ENCODE data around the gene SPTB. TPM values are rescaled to one million over a fixed set of nuclear protein-coding genes. Genes with fewer than 3 reads are reported as not detected.

The SPTB gene
- total RNA-seq, 1 donor from 2014 or later: 0.10 TPM

GRCh38 chr14:64789696-64790095 lies 90.0 kb downstream of the SPTB start:
- no peak for DNase-seq (ENCODE audit: low read depth)

DNA sequence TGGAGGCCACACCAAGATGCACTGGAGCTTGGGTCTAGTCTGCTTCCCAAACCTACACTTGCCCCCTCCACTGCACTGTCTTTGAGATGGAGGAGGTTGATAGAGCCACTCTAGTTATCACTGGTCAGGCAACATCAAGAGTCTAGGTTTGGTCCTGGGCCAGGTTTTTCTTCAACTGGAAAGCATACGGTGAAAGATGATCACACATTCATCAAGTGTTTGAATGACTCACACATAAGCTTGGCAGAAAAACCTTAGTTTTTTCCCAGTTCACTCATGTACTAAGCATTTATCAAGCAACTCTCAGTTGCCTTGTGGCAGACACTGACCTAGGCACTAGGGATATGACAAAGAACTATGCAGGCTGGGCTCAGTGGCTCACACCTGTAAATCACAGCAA lies 91.0 kb downstream of the SPTB start:
- peak; percentile 91 for DNase-seq (ENCODE audit: low read depth)

DNA sequence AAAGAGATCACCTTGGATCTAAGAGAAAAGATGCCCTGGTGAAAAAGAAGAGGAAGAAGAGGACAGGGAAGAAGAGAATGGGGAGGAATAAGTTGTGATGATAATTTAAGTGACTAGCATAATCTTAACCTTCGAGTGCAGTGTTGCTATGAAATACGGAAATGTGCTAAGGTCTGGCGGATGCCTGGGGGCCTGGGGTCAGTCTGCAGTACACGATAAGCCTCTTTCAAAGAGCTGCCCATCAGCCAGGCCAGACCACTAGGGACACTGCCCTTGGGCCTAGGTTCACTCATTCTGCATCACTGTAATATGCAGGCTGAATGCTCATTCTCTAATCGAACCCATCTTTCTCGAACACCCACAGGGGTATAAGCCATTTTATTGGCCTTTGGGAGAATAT lies 92.1 kb downstream of the SPTB start:
- DNase-seq (ENCODE audit: low read depth): no peak

DNA sequence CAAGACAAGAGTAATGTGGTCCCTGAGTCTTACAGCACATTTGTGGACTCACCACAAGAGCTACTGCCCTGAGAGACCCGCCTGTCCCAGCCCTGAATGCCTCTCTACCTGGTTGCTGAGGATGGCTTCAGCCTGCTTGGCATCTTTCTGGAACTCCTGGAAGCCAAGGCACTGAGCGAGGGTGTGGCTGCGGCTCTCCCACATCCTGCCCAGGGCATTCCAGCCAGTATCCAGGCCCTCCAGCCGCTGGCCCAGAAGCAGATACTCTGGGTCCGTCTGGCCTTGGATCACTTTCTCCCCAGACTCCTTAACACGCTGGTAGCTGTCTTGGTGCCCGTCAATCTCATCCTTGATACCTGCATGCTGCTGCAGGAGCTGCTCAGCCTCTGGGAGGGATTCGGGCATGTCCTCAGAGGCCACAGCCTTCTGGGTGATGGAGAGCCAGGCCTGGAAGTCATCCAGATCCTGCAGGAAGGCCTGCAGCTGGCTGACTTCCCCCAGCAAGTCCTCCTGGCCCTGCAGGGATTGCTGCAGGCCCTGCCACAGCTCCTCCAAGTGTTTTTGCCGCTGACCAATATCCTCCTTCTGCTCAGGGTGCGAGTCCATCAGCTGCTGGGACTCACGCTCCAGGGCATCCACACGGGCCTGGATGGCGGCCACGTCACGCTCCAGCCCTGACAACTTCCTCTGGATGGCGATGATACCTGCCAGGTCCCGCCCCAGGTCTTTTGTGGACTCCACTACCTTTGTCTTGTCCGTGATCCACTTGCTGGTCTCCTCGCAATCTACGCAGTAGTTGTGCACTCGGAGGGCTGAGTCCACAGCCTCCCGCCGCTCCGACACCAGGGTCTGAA lies 93.2 kb downstream of the SPTB start:
- DNase-seq (ENCODE audit: low read depth): no peak

- no peak for DNase-seq (ENCODE audit: low read depth)
Observed at GRCh38 chr14:64784006-64784405, 95.7 kb downstream of the SPTB start.

- DNase-seq (ENCODE audit: low read depth): no peak
Observed at GRCh38 chr14:64782196-64782595, 97.5 kb downstream of the SPTB start.

GRCh38 chr14:64779472-64779871 lies 100.2 kb downstream of the SPTB start:
- no peak for DNase-seq (ENCODE audit: low read depth)

DNA sequence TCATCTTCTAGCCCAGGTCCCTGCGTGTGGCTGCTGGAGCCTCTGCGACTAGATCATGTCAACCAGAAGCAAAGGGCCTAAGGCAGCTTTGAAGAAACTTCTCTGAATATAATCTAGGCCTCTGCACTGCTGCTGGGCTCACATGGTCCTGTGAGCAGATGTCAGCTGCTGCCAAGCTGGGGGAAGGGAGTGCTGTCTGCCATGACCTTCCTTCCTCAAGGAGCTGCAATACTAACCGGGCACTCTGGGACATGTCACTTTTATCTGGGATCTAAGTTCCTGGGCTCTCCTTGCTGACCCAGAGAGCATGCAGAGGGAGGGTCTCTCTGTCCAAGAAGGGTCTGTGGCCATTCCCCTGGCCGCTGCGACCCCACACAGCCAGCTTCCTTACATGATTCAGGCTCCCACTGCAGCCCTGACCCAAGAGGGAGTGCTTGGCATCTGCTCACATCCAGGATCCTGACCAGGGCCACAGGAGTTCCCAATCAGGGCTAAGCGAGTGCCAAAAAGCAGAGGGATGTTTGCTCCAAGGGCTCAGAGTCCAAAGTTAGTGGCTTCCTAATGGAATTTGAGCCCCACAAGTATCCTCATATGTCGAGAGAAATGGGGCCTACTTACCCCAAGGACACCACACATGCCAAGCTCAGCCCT lies 101.5 kb downstream of the SPTB start:
- peak; percentile 20 for DNase-seq (ENCODE audit: low read depth)

GRCh38 chr14:64777461-64777860 lies 102.2 kb downstream of the SPTB start:
- no peak for DNase-seq (ENCODE audit: low read depth)

GRCh38 chr14:64775081-64775777 lies 104.5 kb downstream of the SPTB start:
- no peak for DNase-seq (ENCODE audit: low read depth)

- no peak for DNase-seq (ENCODE audit: low read depth)
Observed at GRCh38 chr14:64774272-64774671, 105.4 kb downstream of the SPTB start.

DNA sequence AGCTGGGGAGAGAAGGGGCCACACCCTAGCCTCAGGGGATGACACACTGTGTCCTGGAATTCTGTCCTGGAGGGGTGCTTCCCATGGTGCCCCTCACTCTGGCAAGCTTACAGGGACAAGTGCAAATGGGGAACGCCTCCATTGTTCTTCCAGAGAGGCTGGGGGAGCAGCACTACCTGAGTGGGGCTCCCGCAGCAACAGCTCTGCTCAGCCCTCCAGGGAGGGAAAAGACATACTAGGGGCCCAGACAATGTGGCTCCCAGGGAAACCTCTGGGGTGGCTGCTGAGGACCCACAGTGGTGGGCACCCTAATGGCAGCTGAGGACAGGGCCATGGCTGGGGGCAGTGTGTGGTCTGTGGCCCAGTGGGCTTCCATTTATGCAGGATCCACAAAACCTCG lies 106.1 kb downstream of the SPTB start:
- DNase-seq (ENCODE audit: low read depth): no peak

GRCh38 chr14:64773046-64773445 lies 106.7 kb downstream of the SPTB start:
- no peak for DNase-seq (ENCODE audit: low read depth)

DNA sequence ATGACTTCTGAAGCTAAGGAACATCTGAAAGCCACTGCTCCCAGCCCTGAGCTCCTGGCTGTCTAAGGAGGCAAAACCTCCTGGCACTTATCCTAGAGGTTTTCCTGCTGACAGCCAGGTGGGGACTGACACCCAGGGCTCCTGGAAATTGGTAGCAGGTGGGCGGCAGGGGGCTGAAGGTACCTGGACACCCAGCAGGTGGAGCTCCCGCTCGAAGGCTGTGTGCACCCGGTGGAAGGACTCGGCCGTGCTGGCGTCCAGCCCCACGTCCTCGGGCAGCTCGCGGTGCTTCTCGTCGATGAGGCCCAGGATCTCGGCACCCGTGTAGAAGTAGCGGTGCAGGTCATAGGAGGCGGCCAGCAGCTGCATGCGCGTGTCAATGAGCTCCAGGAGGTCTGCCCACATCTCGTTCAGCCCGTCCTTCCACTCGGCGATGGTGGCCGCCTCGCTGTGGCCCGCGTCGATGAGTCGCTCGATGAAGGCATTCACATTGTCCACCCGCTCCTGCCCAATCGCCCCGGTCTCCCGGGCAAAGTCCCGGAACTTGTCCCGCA lies 107.2 kb downstream of the SPTB start:
- no peak for DNase-seq (ENCODE audit: low read depth)

- DNase-seq (ENCODE audit: low read depth): no peak
Observed at GRCh38 chr14:64771161-64771560, 108.5 kb downstream of the SPTB start.

GRCh38 chr14:64770751-64771150 lies 109.0 kb downstream of the SPTB start:
- no peak for DNase-seq (ENCODE audit: low read depth)

DNA sequence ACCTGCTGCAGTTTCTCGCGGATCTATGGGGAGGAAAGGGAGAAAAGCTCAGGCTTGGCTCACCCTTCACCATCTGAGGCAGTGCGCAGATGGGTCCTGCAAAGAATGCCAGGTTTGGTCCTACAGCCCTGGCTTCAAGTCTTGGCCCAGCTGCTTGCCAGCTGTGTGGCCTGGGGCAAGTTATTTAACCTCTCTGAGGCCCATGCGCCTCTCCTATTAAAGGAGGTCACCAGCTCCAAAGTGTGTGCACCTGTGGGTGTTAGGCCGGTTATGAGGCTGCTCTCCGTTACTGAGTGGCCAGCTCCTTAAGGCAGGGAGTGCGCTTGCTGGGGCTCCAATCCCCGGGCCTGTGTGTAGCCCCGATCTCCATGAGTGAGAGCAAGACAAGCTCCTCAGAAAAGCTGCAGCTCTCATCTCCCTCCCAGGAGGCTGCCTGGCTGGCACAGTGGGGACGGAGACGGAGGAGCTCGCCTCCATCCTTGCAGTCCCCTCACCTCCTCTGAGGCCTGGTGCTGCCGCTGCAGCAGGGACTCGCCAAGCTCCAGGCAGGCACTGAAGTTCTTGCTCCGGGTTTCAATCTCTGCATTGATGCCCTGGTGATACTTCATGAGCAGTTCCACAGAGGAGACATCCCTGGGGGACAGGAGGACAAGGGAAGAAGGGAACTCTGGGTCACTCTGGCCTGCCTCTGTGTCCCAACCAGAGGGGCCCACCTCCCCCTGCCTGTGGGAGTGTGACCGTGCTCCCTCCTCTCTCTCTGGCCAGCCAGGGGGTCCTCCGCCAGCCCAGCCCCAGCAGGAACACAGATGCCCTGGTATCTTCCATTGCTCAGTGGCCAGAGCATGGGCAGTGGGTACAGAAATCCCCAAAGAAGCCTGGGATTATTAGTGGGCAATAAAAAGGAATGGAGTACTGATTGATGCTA lies 110.3 kb downstream of the SPTB start:
- no peak for DNase-seq (ENCODE audit: low read depth)

DNA sequence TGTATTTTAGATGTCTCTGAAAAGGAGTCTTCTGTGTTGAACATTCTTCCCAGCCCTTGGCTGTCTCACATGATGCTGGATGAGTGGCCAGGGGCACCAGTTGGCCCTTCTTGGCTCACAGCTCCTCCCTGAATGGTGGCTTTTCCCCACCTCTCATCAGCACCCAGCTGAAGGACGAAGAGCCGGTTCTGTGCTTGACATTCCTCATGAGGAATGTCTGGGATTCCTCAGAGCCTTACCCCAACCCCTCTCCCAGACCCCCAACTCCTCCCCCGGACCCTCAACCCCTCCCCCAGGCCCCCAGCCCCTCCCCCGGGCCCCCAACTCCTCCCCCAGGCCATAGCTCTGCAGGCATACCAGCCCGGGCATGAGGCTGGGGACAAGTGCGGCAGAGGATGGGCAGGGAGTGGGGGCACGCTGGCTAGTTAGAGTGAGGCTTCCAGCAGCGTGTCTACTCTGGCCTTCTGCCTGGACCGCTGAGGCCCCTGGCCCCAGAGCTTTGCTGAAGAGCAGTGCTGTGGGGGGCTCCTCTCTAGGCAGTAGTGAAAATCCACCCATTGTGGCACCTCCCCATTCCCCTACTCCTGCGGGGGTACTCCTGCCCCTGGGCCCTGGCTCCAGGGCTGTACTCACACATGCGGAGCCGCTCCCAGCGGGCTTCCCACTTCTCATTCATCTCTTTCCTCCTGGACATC lies 111.2 kb downstream of the SPTB start:
- DNase-seq (ENCODE audit: low read depth): no peak

DNA sequence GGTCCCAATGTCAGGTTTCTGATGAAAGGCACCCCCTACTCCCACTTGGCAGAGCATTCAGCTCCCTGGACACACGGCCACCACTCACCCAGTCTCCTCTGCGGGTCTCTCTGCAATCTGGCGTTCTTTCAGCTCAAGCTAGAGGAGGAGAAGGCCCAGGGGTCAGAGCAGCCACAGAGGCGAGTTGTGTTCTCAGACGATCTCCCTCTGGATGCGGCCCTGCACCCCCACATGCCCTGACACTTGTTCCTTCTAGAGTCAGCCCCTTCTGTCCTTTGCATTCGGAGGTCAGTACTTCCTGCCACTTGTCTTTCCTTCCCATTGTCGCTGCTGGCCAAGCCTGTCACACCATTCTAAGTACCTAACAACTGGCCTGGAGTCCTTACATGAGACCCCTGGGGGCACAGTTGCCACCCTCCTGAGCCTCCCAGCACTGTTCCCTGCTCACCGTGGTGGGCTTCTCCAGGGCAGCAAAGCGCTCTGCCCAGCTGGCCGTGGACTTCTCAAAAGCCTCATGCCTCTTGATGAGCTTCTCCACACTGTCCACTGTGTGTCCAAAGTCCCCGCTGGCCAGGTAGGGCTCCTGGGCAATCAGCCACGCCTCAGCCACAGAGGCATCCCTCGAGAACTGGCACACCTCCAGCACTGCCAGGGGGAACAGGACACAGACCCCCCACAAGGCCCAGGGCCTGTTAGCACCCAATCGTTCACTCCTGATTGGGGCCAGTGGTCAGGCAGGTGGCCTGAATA lies 112.3 kb downstream of the SPTB start:
- DNase-seq (ENCODE audit: low read depth): no peak

All from renal cortical epithelial cell (primary cell).